SK-N-SH treated with all-trans-retinoic acid at 6 μM for 48 hours (cell line): ENCODE measurements around the gene SLC37A1.

Source experiments
- ATAC-seq: fragments of 200-7000 bp; cut with Tn5 transposase; 3 replicates; pipeline ENCODE4 v1.9.1; 2020; ENCODE audit warnings: mild to moderate bottlenecking, moderate library complexity
- ARNTL ChIP-seq: fragments of 450-650 bp; formaldehyde crosslinking; IDR thresholded peaks from 2 replicates; pipeline ENCODE4 v1.5.0; 2020; ENCODE audit warnings: low read depth, mild to moderate bottlenecking, moderate library complexity, borderline replicate concordance
- ESRRG ChIP-seq: fragments of 250-450 bp; sonication (Bioruptor Pico); IDR thresholded peaks from 2 replicates; pipeline ENCODE4 v1.6.1; 2021; ENCODE audit warnings: mild to moderate bottlenecking
- GLIS3 ChIP-seq: fragments of 250-450 bp; sonication (Bioruptor Pico); IDR thresholded peaks from 2 replicates; pipeline ENCODE4 v1.5.0; 2020; ENCODE audit warnings: mild to moderate bottlenecking, moderate library complexity
- ISL1 ChIP-seq: fragments of 250-450 bp; sonication (Bioruptor Pico); IDR thresholded peaks from 2 replicates; pipeline ENCODE4 v2.1.2; 2022; ENCODE audit warnings: mild to moderate bottlenecking, moderate library complexity
- PATZ1 ChIP-seq: fragments of 250-450 bp; sonication (Bioruptor Pico); IDR thresholded peaks from 2 replicates; pipeline ENCODE4 v1.8.0; 2020; ENCODE audit warnings: mild to moderate bottlenecking, moderate library complexity, borderline replicate concordance
- POU6F1 ChIP-seq: fragments of 250-450 bp; sonication (Bioruptor Pico); IDR thresholded peaks from 2 replicates; pipeline ENCODE4 v1.8.0; 2021; ENCODE audit warnings: low read depth, mild to moderate bottlenecking, moderate library complexity, borderline replicate concordance
- PPARA ChIP-seq: fragments of 250-450 bp; sonication (Bioruptor Pico); IDR thresholded peaks from 2 replicates; pipeline ENCODE4 v1.5.0; 2020; ENCODE audit warnings: mild to moderate bottlenecking, borderline replicate concordance
- RARB ChIP-seq: fragments of 250-450 bp; sonication (Bioruptor Pico); IDR thresholded peaks from 2 replicates; pipeline ENCODE4 v1.8.0; 2021; ENCODE audit warnings: mild to moderate bottlenecking, moderate library complexity
- TCF4 ChIP-seq: fragments of 250-450 bp; sonication (Bioruptor Pico); IDR thresholded peaks from 2 replicates; pipeline ENCODE4 v1.8.0; 2021; ENCODE audit warnings: mild to moderate bottlenecking, moderate library complexity, borderline replicate concordance
- ZC3H10 ChIP-seq: fragments of 250-450 bp; sonication (Bioruptor Pico); IDR thresholded peaks from 2 replicates; pipeline ENCODE4 v1.5.1; 2021; ENCODE audit warnings: mild to moderate bottlenecking, moderate library complexity
- ZFP30 ChIP-seq: fragments of 450-650 bp; formaldehyde crosslinking; IDR thresholded peaks from 2 replicates; pipeline ENCODE4 v1.5.0; 2022; ENCODE audit warnings: mild to moderate bottlenecking, moderate library complexity
- ZNF565 ChIP-seq: fragments of 450-650 bp; formaldehyde crosslinking; conservative IDR thresholded peaks from 2 replicates; pipeline ENCODE4 v1.5.0; 2020; ENCODE audit warnings: low read depth, mild to moderate bottlenecking, moderate library complexity
- ZNF70 ChIP-seq: fragments of 450-650 bp; formaldehyde crosslinking; IDR thresholded peaks from 2 replicates; pipeline ENCODE4 v1.5.0; 2020; ENCODE audit warnings: mild to moderate bottlenecking, moderate library complexity
- ZNF8 ChIP-seq: fragments of 450-650 bp; formaldehyde crosslinking; IDR thresholded peaks from 2 replicates; pipeline ENCODE4 v1.5.0; 2020; ENCODE audit warnings: mild to moderate bottlenecking, moderate library complexity
- TF ChIP-seq, protein P1 (sequence below): fragments of 250-450 bp; sonication (Bioruptor Pico); IDR thresholded peaks from 2 replicates; pipeline ENCODE4 v1.5.1; 2021; ENCODE audit warnings: mild to moderate bottlenecking, moderate library complexity
- TF ChIP-seq, protein P2 (sequence below): fragments of 250-450 bp; sonication (Bioruptor Pico); IDR thresholded peaks from 2 replicates; pipeline ENCODE4 v1.5.1; 2020; ENCODE audit warnings: low read depth, mild to moderate bottlenecking, moderate library complexity
- TF ChIP-seq, protein P3 (sequence below): fragments of 250-450 bp; sonication (Bioruptor Pico); IDR thresholded peaks from 2 replicates; pipeline ENCODE4 v1.5.0; 2020; ENCODE audit warnings: mild to moderate bottlenecking, moderate library complexity

Gene SLC37A1

GRCh38 chr21:42495765-42496119 lies 17.9 kb upstream of the SLC37A1 start (continued):
- TF ChIP-seq RARB (CRISPR knock-in tag) (no peak), PPARA (CRISPR knock-in tag) (no peak)

GRCh38 chr21:42496120-42496838 lies 17.4 kb upstream of the SLC37A1 start, which contains the start of gene RSPH1:
TSS of gene RSPH1 (minus strand) at chr21:42496224. CDS start at chr21:42496186, 38 bp downstream.
- ATAC-seq: peak; percentile 98
- TF ChIP-seq RARB (CRISPR knock-in tag) (no peak), ZNF70 (CRISPR knock-in tag) (no peak), PPARA (CRISPR knock-in tag) (no peak), GLIS3 (CRISPR knock-in tag) (no peak), ZFP30 (no peak), ESRRG (CRISPR knock-in tag) (no peak), ISL1 (CRISPR knock-in tag) (no peak), POU6F1 (CRISPR knock-in tag) (no peak)
- TF ChIP-seq, protein P1, sequence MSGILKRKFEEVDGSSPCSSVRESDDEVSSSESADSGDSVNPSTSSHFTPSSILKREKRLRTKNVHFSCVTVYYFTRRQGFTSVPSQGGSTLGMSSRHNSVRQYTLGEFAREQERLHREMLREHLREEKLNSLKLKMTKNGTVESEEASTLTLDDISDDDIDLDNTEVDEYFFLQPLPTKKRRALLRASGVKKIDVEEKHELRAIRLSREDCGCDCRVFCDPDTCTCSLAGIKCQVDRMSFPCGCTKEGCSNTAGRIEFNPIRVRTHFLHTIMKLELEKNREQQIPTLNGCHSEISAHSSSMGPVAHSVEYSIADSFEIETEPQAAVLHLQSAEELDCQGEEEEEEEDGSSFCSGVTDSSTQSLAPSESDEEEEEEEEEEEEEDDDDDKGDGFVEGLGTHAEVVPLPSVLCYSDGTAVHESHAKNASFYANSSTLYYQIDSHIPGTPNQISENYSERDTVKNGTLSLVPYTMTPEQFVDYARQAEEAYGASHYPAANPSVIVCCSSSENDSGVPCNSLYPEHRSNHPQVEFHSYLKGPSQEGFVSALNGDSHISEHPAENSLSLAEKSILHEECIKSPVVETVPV: no peak

DNA sequence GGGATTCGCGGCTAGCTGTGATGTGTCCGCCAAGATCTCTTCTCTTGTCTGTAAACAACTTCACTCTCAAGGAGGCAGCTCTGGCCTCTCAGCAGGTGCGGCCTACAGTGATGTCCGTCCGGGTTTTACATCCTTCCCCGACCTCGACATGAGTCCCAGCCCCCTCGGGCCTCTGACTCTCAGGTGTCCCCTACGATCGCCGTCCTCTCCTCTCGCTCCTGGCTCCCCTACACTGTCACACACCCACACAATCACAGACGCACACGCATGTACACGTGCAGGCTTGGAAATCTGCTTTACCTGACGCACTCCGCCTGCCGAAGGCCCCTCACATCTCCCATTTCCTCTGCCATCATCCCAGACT lies 16.8 kb upstream of the SLC37A1 start:
- no peak for TF ChIP-seq ZNF565 (CRISPR knock-in tag)
- TF ChIP-seq ARNTL (CRISPR knock-in tag): no peak
- TF ChIP-seq ZC3H10 (CRISPR knock-in tag): no peak
- TF ChIP-seq ZNF70 (CRISPR knock-in tag): no peak
- TF ChIP-seq RARB (CRISPR knock-in tag): no peak
- TF ChIP-seq, protein P2, sequence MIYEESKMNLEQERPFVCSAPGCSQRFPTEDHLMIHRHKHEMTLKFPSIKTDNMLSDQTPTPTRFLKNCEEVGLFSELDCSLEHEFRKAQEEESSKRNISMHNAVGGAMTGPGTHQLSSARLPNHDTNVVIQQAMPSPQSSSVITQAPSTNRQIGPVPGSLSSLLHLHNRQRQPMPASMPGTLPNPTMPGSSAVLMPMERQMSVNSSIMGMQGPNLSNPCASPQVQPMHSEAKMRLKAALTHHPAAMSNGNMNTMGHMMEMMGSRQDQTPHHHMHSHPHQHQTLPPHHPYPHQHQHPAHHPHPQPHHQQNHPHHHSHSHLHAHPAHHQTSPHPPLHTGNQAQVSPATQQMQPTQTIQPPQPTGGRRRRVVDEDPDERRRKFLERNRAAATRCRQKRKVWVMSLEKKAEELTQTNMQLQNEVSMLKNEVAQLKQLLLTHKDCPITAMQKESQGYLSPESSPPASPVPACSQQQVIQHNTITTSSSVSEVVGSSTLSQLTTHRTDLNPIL: no peak
- TF ChIP-seq TCF4 (CRISPR knock-in tag): no peak
- no peak for TF ChIP-seq GLIS3 (CRISPR knock-in tag)
- TF ChIP-seq POU6F1 (CRISPR knock-in tag): no peak
- TF ChIP-seq PATZ1: no peak
- no peak for TF ChIP-seq ZNF8
- TF ChIP-seq, protein P3, sequence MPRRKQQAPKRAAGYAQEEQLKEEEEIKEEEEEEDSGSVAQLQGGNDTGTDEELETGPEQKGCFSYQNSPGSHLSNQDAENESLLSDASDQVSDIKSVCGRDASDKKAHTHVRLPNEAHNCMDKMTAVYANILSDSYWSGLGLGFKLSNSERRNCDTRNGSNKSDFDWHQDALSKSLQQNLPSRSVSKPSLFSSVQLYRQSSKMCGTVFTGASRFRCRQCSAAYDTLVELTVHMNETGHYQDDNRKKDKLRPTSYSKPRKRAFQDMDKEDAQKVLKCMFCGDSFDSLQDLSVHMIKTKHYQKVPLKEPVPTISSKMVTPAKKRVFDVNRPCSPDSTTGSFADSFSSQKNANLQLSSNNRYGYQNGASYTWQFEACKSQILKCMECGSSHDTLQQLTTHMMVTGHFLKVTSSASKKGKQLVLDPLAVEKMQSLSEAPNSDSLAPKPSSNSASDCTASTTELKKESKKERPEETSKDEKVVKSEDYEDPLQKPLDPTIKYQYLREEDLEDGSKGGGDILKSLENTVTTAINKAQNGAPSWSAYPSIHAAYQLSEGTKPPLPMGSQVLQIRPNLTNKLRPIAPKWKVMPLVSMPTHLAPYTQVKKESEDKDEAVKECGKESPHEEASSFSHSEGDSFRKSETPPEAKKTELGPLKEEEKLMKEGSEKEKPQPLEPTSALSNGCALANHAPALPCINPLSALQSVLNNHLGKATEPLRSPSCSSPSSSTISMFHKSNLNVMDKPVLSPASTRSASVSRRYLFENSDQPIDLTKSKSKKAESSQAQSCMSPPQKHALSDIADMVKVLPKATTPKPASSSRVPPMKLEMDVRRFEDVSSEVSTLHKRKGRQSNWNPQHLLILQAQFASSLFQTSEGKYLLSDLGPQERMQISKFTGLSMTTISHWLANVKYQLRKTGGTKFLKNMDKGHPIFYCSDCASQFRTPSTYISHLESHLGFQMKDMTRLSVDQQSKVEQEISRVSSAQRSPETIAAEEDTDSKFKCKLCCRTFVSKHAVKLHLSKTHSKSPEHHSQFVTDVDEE (CRISPR knock-in tag): no peak
- peak; percentile 18 for ATAC-seq
